ENCODE measurements around the gene SIPA1L3.

Gene SIPA1L3

GRCh38 chr19:37995346-37995745, 88.3 kb downstream of the SIPA1L3 start:
- no peak for DNase-seq (ENCODE audit: low read depth in 2 of 2)

- no peak for DNase-seq (ENCODE audit: low read depth in 2 of 2)
These were observed 90.9 kb downstream of the SIPA1L3 start for GRCh38 chr19:37997911-37998344.

- no peak for DNase-seq (ENCODE audit: low read depth in 2 of 2)
These were observed 91.8 kb downstream of the SIPA1L3 start for GRCh38 chr19:37998801-37999308.

- no peak for DNase-seq (ENCODE audit: low read depth in 2 of 2)
These were observed 92.6 kb downstream of the SIPA1L3 start for GRCh38 chr19:37999309-38000213.

- DNase-seq (ENCODE audit: low read depth in 2 of 2) = no peak
These were observed 94.3 kb downstream of the SIPA1L3 start for GRCh38 chr19:38001158-38001781.

- DNase-seq (ENCODE audit: low read depth in 2 of 2) = peak in 1 of 2 experiments; percentile 24
These were observed 96.6 kb downstream of the SIPA1L3 start for GRCh38 chr19:38003438-38004185.

GRCh38 chr19:38004186-38004520, 97.1 kb downstream of the SIPA1L3 start:
- no peak for DNase-seq (ENCODE audit: low read depth in 2 of 2)

GRCh38 chr19:38004521-38005223, 97.7 kb downstream of the SIPA1L3 start:
- no peak for DNase-seq (ENCODE audit: low read depth in 2 of 2)

- DNase-seq (ENCODE audit: low read depth in 2 of 2) = no peak
These were observed 98.2 kb downstream of the SIPA1L3 start for GRCh38 chr19:38005224-38005614.

DNA sequence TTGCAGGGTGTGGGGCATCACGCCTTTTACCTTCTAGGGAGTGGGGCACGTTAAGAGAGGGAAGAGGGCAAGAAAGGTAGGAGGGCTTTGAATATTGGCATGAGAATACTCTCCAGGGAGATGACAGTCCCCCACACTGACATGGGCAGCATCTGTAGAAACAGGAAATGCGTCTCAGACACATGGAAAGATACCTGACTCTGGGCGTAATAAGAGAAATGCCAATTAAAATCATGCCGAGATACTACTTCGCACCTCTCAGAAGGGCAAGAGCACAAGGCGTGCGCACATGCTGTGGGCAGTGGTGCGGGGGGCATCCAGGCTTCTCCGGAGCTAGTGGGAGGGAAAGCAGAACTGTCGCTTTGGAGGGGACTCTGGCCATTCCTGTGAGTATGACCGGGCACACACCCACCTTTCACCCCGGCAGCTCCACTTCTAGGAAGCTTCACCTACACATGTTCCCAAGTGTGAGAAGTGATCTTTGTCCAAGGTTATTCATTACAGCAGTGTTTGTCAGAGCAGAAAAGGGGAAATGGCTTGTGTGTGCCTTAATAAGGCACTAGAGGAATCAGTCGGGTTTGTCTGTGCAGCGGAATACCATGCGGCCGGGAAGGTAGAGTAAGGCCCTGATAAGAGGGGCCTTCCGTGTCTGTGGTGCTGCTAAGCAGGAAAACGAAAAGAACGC, 99.5 kb downstream of the SIPA1L3 start:
- DNase-seq (ENCODE audit: low read depth in 2 of 2) = no peak

GRCh38 chr19:38009650-38010242, 102.7 kb downstream of the SIPA1L3 start:
- no peak for DNase-seq (ENCODE audit: low read depth in 2 of 2)

DNA sequence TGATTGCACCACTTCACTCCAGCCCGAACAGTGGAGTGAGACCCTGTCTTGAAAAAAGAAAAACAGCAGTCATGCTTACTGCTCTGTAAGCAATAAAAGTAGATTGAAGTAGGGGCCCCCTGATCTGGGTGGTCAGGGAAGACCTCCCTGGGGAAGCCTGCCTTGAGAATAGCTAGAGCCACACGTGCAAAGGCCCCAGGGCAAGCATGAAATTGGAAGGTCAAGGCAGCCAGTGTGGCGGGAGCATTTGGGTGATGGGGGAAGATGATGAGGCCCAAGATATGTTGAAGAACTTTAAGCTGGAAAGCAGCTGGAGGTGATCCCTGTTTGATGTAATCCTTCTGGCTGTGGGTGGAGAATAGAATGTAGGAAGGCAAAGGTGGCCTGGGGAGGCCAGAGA, 104.4 kb downstream of the SIPA1L3 start:
- DNase-seq (ENCODE audit: low read depth in 2 of 2) = no peak

- no peak for DNase-seq (ENCODE audit: low read depth in 2 of 2)
These were observed 105.3 kb downstream of the SIPA1L3 start for GRCh38 chr19:38012290-38012689.

DNA sequence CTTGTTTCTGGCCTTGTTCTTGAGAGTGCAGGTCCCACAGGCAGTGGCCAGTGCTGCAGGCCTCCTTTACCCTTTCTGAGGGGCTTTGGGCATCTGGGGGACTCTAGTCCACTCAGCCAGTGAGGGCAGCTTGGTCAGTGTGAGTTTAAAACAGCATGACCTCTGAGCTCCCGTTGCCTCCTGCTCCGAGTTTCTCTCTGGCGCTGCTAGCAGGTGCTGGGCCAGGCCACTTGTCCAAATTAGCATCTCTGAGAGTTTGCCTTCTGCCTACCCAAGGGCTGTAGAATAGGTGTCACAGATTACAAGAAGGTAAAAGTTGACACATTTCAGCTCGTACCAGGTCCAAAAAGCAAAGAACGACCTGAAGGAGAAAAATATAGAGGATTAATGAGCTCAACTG, 105.9 kb downstream of the SIPA1L3 start:
- no peak for DNase-seq (ENCODE audit: low read depth in 2 of 2)

GRCh38 chr19:38013913-38014580, 107.0 kb downstream of the SIPA1L3 start:
- DNase-seq (ENCODE audit: low read depth in 2 of 2) = no peak

DNA sequence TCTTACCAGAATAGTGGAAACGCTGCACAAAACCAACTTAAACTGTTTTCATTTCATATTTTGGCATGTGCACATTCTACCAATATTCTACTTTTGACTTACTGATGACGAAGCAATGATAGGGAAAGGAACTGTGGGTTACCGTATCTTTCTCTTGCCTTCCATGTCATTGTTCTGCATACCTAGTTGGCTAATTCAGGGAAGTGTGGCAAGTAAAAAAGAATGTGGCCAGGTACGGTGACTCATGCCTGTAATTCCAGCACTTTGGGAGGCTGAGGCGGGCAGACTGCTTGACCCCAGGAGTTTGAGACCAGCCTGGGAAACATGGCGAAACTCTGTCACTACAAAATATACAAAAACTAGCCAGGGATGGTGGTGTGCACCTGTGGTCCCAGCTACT, 108.2 kb downstream of the SIPA1L3 start:
- DNase-seq (ENCODE audit: low read depth in 2 of 2) = no peak

DNA sequence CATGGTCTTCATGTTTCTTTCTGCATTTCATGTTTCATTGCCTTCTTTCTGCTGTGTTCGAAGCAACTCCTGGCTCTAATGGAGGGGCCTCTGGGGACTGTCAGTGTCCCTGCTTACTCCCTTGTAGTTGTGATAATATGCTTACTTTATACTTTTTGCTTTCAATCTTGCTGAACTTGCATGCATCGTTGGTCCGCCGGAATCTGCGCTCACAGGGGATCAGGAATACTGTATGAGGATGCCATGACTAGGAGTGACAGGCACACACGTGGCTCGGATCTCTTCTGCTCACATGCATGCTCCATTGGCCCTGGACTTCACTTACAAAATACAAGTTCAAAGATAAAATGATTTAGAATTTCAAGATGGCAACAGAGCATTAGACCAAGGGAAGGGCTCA, 108.8 kb downstream of the SIPA1L3 start:
- DNase-seq (ENCODE audit: low read depth in 2 of 2) = no peak

DNA sequence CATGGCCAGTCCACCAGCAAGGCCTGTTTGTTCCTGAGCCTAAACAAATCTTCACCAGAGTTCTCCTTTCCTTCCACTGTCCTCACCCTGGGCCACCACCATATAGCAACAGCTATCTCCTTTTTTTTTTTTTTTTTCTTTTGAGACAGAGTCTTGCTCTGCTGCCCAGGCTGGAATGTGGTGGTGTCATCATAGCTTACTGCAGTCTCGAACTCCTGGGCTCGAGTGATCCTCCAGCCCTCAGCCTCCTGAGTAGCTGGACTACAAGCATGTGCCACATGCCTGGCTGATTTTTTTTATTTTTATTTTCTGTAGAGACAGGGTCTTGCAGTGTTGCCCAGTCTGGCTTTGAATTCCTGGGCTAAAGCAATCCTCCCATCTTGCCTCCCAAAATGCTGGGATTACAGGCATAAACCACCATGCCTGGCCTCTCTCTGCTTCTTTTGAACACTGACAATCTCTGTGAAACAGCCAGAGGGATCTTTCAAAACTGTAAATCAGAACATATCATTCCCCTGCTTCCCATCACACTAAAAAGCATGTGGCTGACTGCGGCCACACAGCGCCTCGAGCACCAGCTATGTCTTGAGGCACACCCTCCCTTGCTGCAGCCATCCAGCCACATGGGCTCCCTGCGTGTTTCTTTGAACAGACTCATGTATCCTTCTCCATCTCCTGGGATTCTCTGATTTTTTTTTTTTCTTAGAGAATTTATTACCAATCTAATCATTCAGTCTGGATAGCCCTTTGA, 110.6 kb downstream of the SIPA1L3 start:
- DNase-seq (ENCODE audit: low read depth in 2 of 2) = no peak

DNA sequence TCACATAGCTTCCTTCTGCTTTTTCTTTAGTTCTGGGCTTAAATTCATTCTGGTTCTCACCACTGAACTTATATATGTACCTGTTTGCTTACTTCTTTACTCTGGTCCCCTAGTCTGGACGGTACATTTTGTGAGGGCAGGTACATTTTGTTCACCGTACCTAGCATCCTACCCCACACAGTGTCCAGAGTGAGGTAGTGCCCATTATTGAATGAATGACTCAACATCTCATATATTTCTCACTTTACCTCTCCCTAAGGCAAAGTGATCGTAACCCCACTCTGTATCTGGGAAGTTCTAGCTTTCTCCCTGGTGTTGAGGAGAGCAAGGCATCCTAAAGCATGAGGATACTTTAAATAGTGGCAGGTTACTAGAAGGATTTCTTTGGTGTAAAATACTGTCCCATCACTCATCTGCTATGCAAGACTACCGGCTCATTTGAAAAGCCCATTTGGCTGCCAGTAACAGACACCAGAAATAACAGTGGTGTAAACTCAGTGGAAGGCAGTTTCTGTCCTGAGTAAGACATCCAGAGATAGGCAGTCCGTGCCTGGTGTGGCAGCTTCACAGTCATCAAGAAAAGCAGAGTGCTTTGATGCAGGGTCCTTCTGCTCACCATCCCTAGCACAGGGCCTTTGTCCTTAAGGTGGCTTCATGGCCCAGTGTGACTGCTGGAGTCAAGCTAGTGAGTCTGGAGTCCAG, 111.8 kb downstream of the SIPA1L3 start:
- no peak for DNase-seq (ENCODE audit: low read depth in 2 of 2)
